GM12865 (cell line): Measurements from ENCODE around the gene GLUD2.
"Not testable (repeated sequence)": the region's sequence is repeated elsewhere in the genome, so short reads cannot be mapped to it uniquely, and the experiment has no call there.

Experiments
- DNase-seq: peaks from one replicate; pipeline ENCODE4 v3.0.0; 2010; ENCODE audit warnings: low read depth
- H3K4me3 ChIP-seq: 2 replicates; pipeline ENCODE4 v1.5.1; 2011; ENCODE audit warnings: mild to moderate bottlenecking, low read depth, low read length, control low read depth
- TF ChIP-seq, protein P1 (sequence below): IDR thresholded peaks from 2 replicates; pipeline ENCODE4 v1.5.1; 2011; ENCODE audit warnings: low read length, control low read depth, low read depth, inconsistent platforms; ENCODE audit not compliant: insufficient read depth; ENCODE audit errors: missing control alignments

Gene GLUD2

GRCh38 chrX:121050781-121051180 is 3.4 kb downstream of the GLUD2 start:
- TF ChIP-seq, protein P1, sequence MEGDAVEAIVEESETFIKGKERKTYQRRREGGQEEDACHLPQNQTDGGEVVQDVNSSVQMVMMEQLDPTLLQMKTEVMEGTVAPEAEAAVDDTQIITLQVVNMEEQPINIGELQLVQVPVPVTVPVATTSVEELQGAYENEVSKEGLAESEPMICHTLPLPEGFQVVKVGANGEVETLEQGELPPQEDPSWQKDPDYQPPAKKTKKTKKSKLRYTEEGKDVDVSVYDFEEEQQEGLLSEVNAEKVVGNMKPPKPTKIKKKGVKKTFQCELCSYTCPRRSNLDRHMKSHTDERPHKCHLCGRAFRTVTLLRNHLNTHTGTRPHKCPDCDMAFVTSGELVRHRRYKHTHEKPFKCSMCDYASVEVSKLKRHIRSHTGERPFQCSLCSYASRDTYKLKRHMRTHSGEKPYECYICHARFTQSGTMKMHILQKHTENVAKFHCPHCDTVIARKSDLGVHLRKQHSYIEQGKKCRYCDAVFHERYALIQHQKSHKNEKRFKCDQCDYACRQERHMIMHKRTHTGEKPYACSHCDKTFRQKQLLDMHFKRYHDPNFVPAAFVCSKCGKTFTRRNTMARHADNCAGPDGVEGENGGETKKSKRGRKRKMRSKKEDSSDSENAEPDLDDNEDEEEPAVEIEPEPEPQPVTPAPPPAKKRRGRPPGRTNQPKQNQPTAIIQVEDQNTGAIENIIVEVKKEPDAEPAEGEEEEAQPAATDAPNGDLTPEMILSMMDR = no peak
- no peak for DNase-seq

DNA sequence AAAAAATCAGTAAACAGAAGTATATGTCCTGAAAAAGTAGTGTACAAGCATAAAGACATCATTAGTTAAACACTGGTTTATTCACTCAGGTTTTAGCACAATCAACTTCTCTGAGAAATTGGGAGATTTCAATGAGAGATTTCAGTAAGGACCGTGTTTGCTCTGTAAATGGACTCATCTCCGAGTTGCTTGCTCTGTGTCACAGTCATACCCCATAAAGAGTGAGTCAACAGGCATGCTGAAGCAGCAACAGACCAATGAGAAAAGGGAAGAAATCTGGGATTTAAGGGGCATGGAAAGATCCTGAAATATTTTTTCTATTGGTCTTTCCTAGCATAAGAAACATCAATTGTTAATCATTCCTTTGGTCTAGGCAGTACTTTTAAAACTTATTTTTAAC is 4.7 kb downstream of the GLUD2 start:
- TF ChIP-seq, protein P1 = no peak
- H3K4me3 ChIP-seq = no peak overlapping the region
- DNase-seq = no peak

More at GRCh38 chrX:121050781-121051180, 3.4 kb downstream of the GLUD2 start:
- H3K4me3 ChIP-seq = no peak overlapping the region

DNA sequence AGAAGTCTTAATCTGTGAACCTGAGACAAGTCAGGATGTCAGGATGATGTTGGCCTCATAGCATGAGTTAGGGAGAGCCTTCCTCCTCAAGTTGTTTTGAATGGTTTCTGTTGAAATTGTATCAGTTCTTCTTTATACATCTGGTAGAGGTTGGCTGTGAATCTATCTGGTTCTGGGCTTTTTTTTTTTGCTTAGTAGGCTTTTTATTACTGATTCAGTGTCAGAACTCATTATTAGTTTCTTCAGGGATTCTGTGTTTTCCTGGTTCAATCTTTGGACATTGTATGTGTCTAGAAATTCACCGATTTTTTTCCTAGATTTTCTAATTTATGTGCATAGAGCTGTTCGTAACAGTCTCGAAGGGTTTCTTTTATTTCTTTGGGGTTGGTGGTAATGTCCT is 14.9 kb downstream of the GLUD2 start:
- TF ChIP-seq, protein P1 = no peak
- DNase-seq = no peak
- no peak overlapping the region for H3K4me3 ChIP-seq

DNA sequence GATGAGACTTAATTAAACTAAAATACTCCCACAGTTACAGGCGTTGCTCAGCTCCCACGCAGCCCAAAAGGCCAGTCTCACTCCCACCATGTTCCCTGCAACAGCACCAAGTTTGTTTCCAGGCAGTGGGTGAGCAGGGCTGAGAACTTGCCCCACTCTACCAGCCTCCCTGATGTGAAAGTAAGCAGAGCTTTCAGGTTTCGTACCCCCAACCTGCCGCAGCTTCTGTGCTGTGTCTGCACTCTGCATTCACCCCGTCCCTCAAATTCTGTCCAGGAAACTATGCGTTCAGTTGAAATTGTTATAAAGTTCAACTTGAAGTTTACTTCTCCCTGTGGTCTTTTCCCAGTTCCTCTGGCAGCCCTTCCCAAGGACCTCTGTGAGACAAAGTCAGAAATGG is 17.2 kb downstream of the GLUD2 start:
- no peak for DNase-seq
- TF ChIP-seq, protein P1 = no peak
- H3K4me3 ChIP-seq = no peak overlapping the region

- H3K4me3 ChIP-seq, DNase-seq: not testable (repeated sequence)
These were observed 36.8 kb downstream of the GLUD2 start for GRCh38 chrX:121084247-121084646.

- no peak for DNase-seq
- TF ChIP-seq, protein P1 = no peak
- no peak overlapping the region for H3K4me3 ChIP-seq
These were observed 37.6 kb downstream of the GLUD2 start for GRCh38 chrX:121084903-121085611.

GRCh38 chrX:121085612-121086010 is 38.2 kb downstream of the GLUD2 start:
- DNase-seq = no peak
- H3K4me3 ChIP-seq = no peak overlapping the region
- TF ChIP-seq, protein P1 = no peak

- DNase-seq = no peak
- H3K4me3 ChIP-seq = no peak overlapping the region
- TF ChIP-seq, protein P1 = no peak
These were observed 45.6 kb downstream of the GLUD2 start for GRCh38 chrX:121093011-121093410.
